Esophagus squamous epithelium (tissue), 5 donors: ENCODE results near the gene OPALIN. TPM values are rescaled to one million over a fixed set of nuclear protein-coding genes. Genes with fewer than 3 reads are reported as not detected.

Experiments used
- DNase-seq: peaks from one replicate; lab custom pipeline; 2025; lab: John Stamatoyannopoulos, UW
- H3K27ac ChIP-seq, 4 donors: fragments of 200-600 bp; sonication (generic); one replicate each; pipeline ENCODE4 v1.5.1; 2016 to 2019; ENCODE audit warnings: mild to moderate bottlenecking in 1 of 4
- H3K27me3 ChIP-seq, 4 donors: fragments of 200-600 bp; sonication (generic); 1 replicate in 3 of 4; 2 replicates in 1 of 4; pipeline versions ENCODE4 v1.5.1 to v1.6.0; 2017 to 2021; ENCODE audit warnings: antibody characterized with exemption in 1 of 4
- H3K36me3 ChIP-seq, 3 donors: fragments of 200-600 bp; sonication (generic); one replicate each; pipeline ENCODE4 v1.5.1; 2016 to 2019
- H3K4me1 ChIP-seq, 3 donors: fragments of 200-600 bp; sonication (generic); one replicate each; pipeline ENCODE4 v1.5.1; 2017 to 2019
- H3K4me3 ChIP-seq, 4 donors: fragments of 200-600 bp; sonication (generic); 1 replicate in 3 of 4; 2 replicates in 1 of 4; pipeline ENCODE4 v1.5.1; 2016 to 2019; ENCODE audit warnings: mild to moderate bottlenecking in 2 of 4, moderate library complexity in 1 of 4
- H3K9me3 ChIP-seq, 3 donors: fragments of 200-600 bp; sonication (generic); one replicate each; pipeline ENCODE4 v1.5.1; 2016 to 2019
- CTCF ChIP-seq, 6 experiments: fragments of 450-650 bp in 4 of 6; fragments of 200-600 bp in 2 of 6; sonication (generic) in 2 of 6; IDR thresholded peaks; one replicate each; pipeline ENCODE4 v1.5.1; 2016 to 2019; ENCODE audit warnings: antibody characterized with exemption in 6 of 6, mild to moderate bottlenecking in 4 of 6, moderate library complexity in 4 of 6
- POLR2A ChIP-seq, 4 donors: fragments of 450-650 bp; IDR thresholded peaks; one replicate each; pipeline ENCODE4 v1.6.1; 2017; ENCODE audit warnings: antibody characterized with exemption in 4 of 4, mild to moderate bottlenecking in 4 of 4, moderate library complexity in 3 of 4
- WGBS, 2 donors: methylation state at CpG; one replicate each; pipeline ENCODE4 v1.1.5; 2018; 5-methylcytosine and 5-hydroxymethylcytosine counted together
- intact Hi-C: fragments of 100-400 bp; cut with DNase I; formaldehyde crosslinking; loops from one replicate; pipeline ENCODE4 v1.15.0; 2022
- total RNA-seq, 4 donors: library from RNA; depleted of rRNA; stranded (reverse); fragments of >200 nt; gene quantifications; one replicate each; pipeline ENCODE4 v1.1.0, GENCODE V29; 2016
- donor health status: DM: yes; HTN: yes; CAD: no.

Gene OPALIN
- total RNA-seq, 4 donors from 2014 or later, result not detected

GRCh38 chr10:96384506-96384905, 25.7 kb upstream of the OPALIN start:
- no peak for DNase-seq
- WGBS, 2 donors, result 43 to 61% methylated on average over 16 to 25 of the region's 25 CpGs
- intact Hi-C loops, result no loop called here
- Histone ChIP-seq H3K36me3 (no peaks in the 10 kb centered on the region), H3K27ac (no peak overlapping the region), H3K4me1 (peaks cover 0 to 7% (median 0%) of the 10 kb centered on the region in 3 donors), H3K27me3 (peaks cover 0 to 62% (median 0%) of the 10 kb centered on the region in 4 donors), H3K4me3 (no peak overlapping the region), H3K9me3 (no peaks in the 10 kb centered on the region)
- TF ChIP-seq CTCF (IDR thresholded peaks at IDR 0.05) (no peak), POLR2A (IDR thresholded peaks at IDR 0.05) (no peak)

- Histone ChIP-seq H3K36me3 (no peaks in the 10 kb centered on the region), H3K27me3 (peaks cover 0 to 62% (median 0%) of the 10 kb centered on the region in 4 donors), H3K4me3 (no peak overlapping the region), H3K9me3 (no peaks in the 10 kb centered on the region), H3K4me1 (peaks cover 0 to 20% (median 5%) of the 10 kb centered on the region in 3 donors), H3K27ac (no peak overlapping the region)
- 84% methylated on average over 7 of the region's 7 CpGs for WGBS, 2 donors
- intact Hi-C loops, result no loop called here
- no peak for DNase-seq
- no peak for TF ChIP-seq CTCF (IDR thresholded peaks at IDR 0.05)
- TF ChIP-seq POLR2A (IDR thresholded peaks at IDR 0.05), result no peak
Measured at GRCh38 chr10:96380821-96381220, 22.0 kb upstream of the OPALIN start.

- DNase-seq, result no peak
- WGBS, 2 donors, result 74 to 77% methylated on average over 7 to 8 of the region's 8 CpGs
- Histone ChIP-seq H3K27ac (no peak overlapping the region), H3K27me3 (peaks cover 0 to 61% (median 0%) of the 10 kb centered on the region in 4 donors), H3K4me3 (no peak overlapping the region), H3K4me1 (peaks cover 5 to 29% (median 5%) of the 10 kb centered on the region in 3 donors), H3K36me3 (no peaks in the 10 kb centered on the region), H3K9me3 (no peaks in the 10 kb centered on the region)
- intact Hi-C loops, result loop anchor here (10.0 kb wide), 1 partner anchor 645 kb away; no protein-coding TSS in a partner anchor
- no peak for TF ChIP-seq POLR2A (IDR thresholded peaks at IDR 0.05)
- TF ChIP-seq CTCF (IDR thresholded peaks at IDR 0.05), result no peak
Measured at GRCh38 chr10:96379758-96380157, 21.0 kb upstream of the OPALIN start.

- Histone ChIP-seq H3K27ac (no peak overlapping the region), H3K4me3 (no peak overlapping the region), H3K4me1 (peaks cover 5 to 28% (median 9%) of the 10 kb centered on the region in 3 donors), H3K9me3 (no peaks in the 10 kb centered on the region), H3K36me3 (no peaks in the 10 kb centered on the region), H3K27me3 (peaks cover 0 to 61% (median 0%) of the 10 kb centered on the region in 4 donors)
- intact Hi-C loops, result loop anchor here (10.0 kb wide), 1 partner anchor 646 kb away; no protein-coding TSS in a partner anchor
- no peak for DNase-seq
- WGBS, 2 donors, result 58 to 62% methylated on average over 5 to 12 of the region's 15 CpGs
- TF ChIP-seq POLR2A (IDR thresholded peaks at IDR 0.05) (no peak), CTCF (IDR thresholded peaks at IDR 0.05) (no peak)
Measured at GRCh38 chr10:96378741-96379140, 19.9 kb upstream of the OPALIN start.

- H3K27ac ChIP-seq, result no peak overlapping the region
- intact Hi-C loops, result loop anchor here (10.0 kb wide), 1 partner anchor 647 kb away; no protein-coding TSS in a partner anchor
- H3K4me3 ChIP-seq, result no peak overlapping the region
- H3K9me3 ChIP-seq, result no peaks in the 10 kb centered on the region
- no peaks in the 10 kb centered on the region for H3K36me3 ChIP-seq
- peaks cover 0 to 64% (median 0%) of the 10 kb centered on the region in 4 donors for H3K27me3 ChIP-seq
- 20 to 23% methylated on average over 1 to 6 of the region's 6 CpGs for WGBS, 2 donors
- TF ChIP-seq CTCF (IDR thresholded peaks at IDR 0.05) (peak in 1 of 6 experiments; percentile 6), POLR2A (IDR thresholded peaks at IDR 0.05) (no peak)
- H3K4me1 ChIP-seq, result peaks cover 5 to 28% (median 9%) of the 10 kb centered on the region in 3 donors
- DNase-seq, result no peak
Measured at GRCh38 chr10:96377816-96378294, 19.1 kb upstream of the OPALIN start.
